RWPE2 (cell line): Measurements from ENCODE around the gene RGS8.

Experiments
- ATAC-seq: fragments of 200-7000 bp; cut with Tn5 transposase; 3 replicates; pipeline ENCODE4 v1.9.1; 2021; ENCODE audit warnings: low read depth
- DNase-seq: peaks from one replicate; pipeline ENCODE4 v3.0.0-alpha.2; 2020; ENCODE audit warnings: low spot score
- H3K27ac ChIP-seq: fragments of 450-650 bp; 2 replicates; pipeline ENCODE4 v1.5.1; 2017; ENCODE audit warnings: mild to moderate bottlenecking; ENCODE audit not compliant: poor library complexity, severe bottlenecking
- H3K27me3 ChIP-seq: fragments of 250-450 bp; sonication (Bioruptor Pico); 2 replicates; pipeline ENCODE4 v1.5.1; 2021; ENCODE audit warnings: mild to moderate bottlenecking, moderate library complexity; ENCODE audit not compliant: insufficient read depth, poor library complexity, severe bottlenecking
- H3K36me3 ChIP-seq: fragments of 250-450 bp; sonication (Bioruptor Pico); 2 replicates; pipeline ENCODE4 v1.5.1; 2020; ENCODE audit warnings: low read depth, mild to moderate bottlenecking, moderate library complexity
- H3K4me1 ChIP-seq: fragments of 250-450 bp; sonication (Bioruptor Pico); 2 replicates; pipeline ENCODE4 v1.5.1; 2021; ENCODE audit warnings: mild to moderate bottlenecking, moderate library complexity; ENCODE audit not compliant: insufficient read depth, poor library complexity, severe bottlenecking
- H3K4me3 ChIP-seq: fragments of 250-450 bp; sonication (Bioruptor Pico); 2 replicates; pipeline ENCODE4 v1.5.1; 2021; ENCODE audit warnings: mild to moderate bottlenecking, moderate library complexity; ENCODE audit not compliant: severe bottlenecking
- H3K9me3 ChIP-seq: fragments of 250-450 bp; sonication (Bioruptor Pico); 2 replicates; pipeline ENCODE4 v1.5.1; 2021; ENCODE audit warnings: mild to moderate bottlenecking, moderate library complexity; ENCODE audit not compliant: severe bottlenecking
- CTCF ChIP-seq: fragments of 450-650 bp; IDR thresholded peaks from one replicate; pipeline ENCODE4 v1.5.1; 2017; ENCODE audit warnings: mild to moderate bottlenecking, moderate library complexity; ENCODE audit not compliant: poor library complexity, severe bottlenecking

The RGS8 gene

GRCh38 chr1:182718311-182718710 is 33.9 kb upstream of the RGS8 start:
- DNase-seq = no peak

GRCh38 chr1:182716740-182717720 is 32.6 kb upstream of the RGS8 start:
- H3K4me3 ChIP-seq = no peak overlapping the region
- H3K4me1 ChIP-seq = no peaks in the 10 kb centered on the region
- no peaks in the 10 kb centered on the region for H3K27me3 ChIP-seq
- no peak for ATAC-seq
- TF ChIP-seq CTCF = no peak
- no peaks in the 10 kb centered on the region for H3K36me3 ChIP-seq
- no peaks in the 10 kb centered on the region for H3K9me3 ChIP-seq
- DNase-seq = no peak
- no peak overlapping the region for H3K27ac ChIP-seq

More at GRCh38 chr1:182718311-182718710, 33.9 kb upstream of the RGS8 start:
- no peaks in the 10 kb centered on the region for H3K9me3 ChIP-seq
- H3K27me3 ChIP-seq = no peaks in the 10 kb centered on the region
- no peaks in the 10 kb centered on the region for H3K4me1 ChIP-seq
- H3K27ac ChIP-seq = no peak overlapping the region
- H3K4me3 ChIP-seq = no peak overlapping the region
- H3K36me3 ChIP-seq = no peaks in the 10 kb centered on the region
- no peak for TF ChIP-seq CTCF
- ATAC-seq = no peak

- no peak for DNase-seq
- no peak overlapping the region for H3K27ac ChIP-seq
- ATAC-seq = no peak
- H3K4me1 ChIP-seq = no peaks in the 10 kb centered on the region
- no peak for TF ChIP-seq CTCF
- H3K36me3 ChIP-seq = no peaks in the 10 kb centered on the region
- no peaks in the 10 kb centered on the region for H3K27me3 ChIP-seq
- no peak overlapping the region for H3K4me3 ChIP-seq
- no peaks in the 10 kb centered on the region for H3K9me3 ChIP-seq
Measured at GRCh38 chr1:182715531-182715930, 31.1 kb upstream of the RGS8 start.

GRCh38 chr1:182714546-182714945 is 30.2 kb upstream of the RGS8 start:
- no peaks in the 10 kb centered on the region for H3K9me3 ChIP-seq
- no peak for DNase-seq
- no peak for TF ChIP-seq CTCF
- H3K4me1 ChIP-seq = no peaks in the 10 kb centered on the region
- no peaks in the 10 kb centered on the region for H3K36me3 ChIP-seq
- H3K4me3 ChIP-seq = no peak overlapping the region
- no peak for ATAC-seq
- H3K27ac ChIP-seq = no peak overlapping the region
- H3K27me3 ChIP-seq = no peaks in the 10 kb centered on the region

DNA sequence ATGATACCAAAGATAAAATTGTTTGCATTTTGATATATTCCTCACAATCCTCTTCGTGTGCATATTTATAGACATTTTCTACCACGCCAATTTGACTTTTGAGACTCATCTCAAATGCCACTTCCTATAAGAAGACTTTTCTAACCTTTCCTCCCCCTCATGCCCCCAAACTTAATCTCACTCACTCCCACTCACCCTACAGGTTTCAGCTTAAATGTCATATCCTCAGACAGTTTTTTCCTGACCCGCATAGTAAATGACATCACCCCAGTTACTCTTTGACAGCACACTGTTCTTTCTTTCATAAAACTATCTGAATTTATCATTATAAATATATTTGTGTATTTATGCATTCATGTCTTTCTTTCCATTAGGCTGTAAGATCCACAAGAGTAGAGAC is 29.6 kb upstream of the RGS8 start:
- Histone ChIP-seq H3K4me1 (no peaks in the 10 kb centered on the region), H3K27me3 (no peaks in the 10 kb centered on the region), H3K4me3 (no peak overlapping the region), H3K36me3 (no peaks in the 10 kb centered on the region), H3K9me3 (no peaks in the 10 kb centered on the region), H3K27ac (no peak overlapping the region)
- ATAC-seq (no peak), DNase-seq (no peak)
- no peak for TF ChIP-seq CTCF
